ENCODE data around the gene ZNF296.

DNA sequence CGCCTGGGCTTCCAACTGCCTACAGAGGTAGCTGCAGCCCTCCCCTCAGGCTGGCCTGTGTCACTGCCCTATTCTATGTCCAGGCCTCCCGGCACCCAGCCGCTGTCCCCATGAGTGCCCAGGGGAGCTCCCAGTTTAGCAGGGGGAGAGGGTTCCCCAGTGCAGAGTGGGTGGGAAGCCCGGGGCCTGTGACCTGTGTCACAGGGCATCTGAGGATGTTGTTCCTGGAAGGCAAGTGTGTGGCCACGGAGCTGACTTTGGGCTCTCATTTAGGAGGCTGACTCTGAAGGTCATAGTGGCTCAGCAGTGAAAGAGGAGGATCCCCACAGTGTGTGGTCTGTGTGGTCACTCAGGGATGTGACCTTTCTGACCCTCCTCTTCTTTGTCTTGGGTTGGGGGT is 41.8 kb upstream of the ZNF296 start:
- no peak for TF ChIP-seq POLR2A (IDR thresholded peaks at IDR 0.05)
- TF ChIP-seq, protein P1, sequence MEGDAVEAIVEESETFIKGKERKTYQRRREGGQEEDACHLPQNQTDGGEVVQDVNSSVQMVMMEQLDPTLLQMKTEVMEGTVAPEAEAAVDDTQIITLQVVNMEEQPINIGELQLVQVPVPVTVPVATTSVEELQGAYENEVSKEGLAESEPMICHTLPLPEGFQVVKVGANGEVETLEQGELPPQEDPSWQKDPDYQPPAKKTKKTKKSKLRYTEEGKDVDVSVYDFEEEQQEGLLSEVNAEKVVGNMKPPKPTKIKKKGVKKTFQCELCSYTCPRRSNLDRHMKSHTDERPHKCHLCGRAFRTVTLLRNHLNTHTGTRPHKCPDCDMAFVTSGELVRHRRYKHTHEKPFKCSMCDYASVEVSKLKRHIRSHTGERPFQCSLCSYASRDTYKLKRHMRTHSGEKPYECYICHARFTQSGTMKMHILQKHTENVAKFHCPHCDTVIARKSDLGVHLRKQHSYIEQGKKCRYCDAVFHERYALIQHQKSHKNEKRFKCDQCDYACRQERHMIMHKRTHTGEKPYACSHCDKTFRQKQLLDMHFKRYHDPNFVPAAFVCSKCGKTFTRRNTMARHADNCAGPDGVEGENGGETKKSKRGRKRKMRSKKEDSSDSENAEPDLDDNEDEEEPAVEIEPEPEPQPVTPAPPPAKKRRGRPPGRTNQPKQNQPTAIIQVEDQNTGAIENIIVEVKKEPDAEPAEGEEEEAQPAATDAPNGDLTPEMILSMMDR (IDR thresholded peaks at IDR 0.05): no peak
